Measurements from ENCODE around the gene C1orf210.

C1orf210 gene

DNA sequence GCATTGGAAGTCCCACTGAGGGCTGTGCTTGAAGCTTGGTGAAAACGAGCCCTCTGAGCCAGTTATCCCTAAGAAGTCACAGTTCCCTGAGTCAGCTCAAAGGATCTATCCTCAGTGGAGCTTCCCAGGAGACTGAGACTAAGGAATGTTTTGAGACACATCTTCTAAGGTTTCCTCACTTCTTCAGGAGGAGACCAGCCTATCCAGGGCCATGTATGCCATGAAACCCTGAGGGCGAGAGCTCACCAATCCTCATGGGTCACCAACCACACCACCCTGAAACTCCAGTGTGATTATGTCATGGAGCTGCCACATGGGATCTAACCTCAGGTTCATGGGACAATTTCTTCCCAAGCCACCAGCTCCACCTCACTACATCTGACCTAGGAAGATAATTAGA is 7.8 kb upstream of the C1orf210 start:
- no peak for DNase-seq

DNA sequence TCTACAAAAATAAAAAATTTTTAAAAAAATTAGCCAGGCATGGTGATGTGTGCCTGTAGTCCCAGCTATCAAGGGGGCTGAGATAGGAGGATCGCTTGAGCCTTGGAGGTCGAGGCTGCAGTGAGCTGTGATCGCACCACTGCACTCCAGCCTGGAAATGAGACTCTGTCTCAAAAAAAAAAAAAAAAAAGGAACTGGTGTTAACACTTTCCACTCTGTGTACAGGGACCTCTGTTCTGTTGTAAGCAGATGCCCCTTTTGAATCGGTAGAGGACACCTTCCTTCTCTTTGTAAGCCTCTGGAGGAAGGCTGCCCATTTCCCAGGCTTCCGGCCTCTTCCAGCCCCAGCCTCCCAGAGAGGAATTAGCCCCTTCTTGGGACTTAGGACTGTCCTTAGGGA is 7.3 kb upstream of the C1orf210 start:
- no peak for DNase-seq

DNA sequence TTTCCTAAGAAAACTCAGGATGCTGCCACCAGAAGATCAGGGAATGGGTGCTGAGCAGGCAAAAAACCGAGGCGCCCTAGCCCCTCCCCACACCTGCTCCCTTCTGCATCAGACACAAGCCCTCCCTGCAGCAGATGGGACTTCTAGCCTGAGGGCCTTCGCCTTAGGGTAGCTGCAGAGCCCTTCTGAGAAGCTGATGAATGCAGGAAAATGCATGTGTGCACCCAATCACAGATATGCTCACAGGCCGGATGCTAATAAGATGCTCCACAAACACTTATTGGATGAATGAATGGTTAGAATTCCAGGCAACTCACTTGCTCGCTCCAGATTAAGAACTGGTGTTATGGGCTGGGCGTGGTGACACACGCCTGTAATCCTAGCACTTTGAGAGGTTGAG is 6.8 kb upstream of the C1orf210 start:
- no peak for DNase-seq

DNA sequence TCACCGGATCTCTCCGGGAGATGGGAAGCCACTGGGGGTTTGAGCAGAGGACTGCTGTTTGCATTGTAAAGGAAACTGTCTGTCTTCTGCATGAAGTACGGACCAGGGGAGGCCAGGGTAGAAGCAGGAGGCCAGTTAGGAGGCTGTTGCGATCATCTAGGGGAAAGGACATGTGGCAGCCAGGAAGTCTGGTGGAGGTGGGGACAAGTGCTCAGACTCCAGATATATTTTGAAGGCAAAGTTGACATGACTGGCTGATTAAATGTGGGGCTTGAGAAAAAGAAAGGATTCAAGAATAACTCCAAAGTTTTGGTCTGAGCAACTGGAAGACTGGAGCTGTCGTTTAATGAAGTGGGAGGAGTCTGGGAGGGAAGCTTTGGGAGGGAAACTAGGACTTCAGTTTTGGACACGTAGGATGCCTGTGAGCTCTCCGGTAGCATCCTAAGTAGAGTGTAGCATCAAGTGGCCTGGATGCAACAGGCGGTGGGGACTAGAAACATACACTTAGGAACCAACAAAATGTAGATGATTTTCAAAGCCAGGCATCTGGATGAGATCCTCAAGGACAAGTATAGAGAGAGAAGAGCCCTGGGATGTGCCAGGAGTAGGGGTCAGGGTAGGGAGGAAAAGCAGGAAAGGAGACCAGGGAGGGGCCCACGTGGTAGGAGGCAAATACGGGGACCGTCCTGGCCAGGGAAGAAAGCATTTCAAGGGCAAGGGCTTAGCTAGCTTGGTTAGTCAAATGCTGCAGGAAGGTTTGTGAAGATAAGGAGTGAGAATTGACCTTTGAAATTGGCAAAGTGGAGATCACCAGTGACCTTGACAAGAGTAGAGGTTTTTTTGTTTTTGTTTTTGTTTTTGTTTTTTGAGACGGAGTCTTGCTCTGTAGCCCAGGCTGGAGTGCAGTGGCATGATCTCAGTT is 3.7 kb upstream of the C1orf210 start:
- no peak for DNase-seq

DNA sequence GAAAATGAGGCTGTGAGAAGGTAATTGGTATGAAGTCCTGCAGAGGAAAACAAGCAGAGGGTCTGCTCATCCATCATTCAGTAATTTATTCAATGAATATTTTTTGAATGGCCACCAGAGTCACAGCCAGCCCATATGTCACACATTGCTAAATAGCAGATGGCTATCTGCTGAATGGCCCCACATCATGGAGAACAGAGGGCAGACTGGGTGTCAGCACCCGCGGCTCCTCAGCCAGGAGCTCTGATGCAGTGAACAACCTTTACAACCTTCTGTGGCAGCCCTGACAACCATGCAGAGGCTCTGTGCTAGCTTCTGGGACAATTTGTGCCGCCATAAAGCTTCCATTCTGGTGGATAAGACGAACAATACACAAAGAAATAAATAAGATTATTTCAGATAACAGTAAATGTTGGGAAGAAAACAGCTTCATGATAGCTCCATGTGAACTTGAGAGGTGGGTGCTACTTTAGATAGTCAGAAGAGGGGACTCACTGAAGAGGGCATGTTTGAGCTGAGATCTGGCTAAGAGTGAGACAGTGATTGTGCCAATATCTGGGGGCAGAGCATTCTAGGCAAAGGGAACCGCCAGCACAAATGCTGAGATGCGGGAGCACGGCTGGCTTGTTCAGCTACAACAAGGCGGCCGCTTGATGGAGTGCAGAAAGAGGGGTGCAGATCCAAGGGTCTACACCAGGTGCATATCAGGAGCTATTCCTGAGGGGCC is 2.8 kb upstream of the C1orf210 start:
- DNase-seq: no peak

DNA sequence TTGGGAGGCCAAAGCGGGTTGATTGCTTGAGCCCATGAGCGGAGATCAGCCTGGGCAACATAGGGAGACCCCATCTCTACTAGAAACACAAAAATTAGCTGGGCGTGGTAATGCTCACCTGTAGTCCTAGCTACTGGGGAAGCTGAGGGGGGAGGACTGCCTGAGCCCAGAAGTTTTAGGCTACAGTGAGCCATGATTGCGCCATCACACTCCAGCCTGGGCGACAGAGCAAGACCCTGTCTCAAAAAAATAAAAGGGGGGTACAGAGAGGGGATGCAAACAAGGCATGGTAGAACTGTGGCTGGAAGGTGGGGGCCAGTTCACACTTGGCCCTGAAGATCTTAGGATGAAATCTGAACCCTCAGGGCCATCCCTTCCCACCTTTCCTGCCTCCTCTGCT is 1.2 kb upstream of the C1orf210 start:
- DNase-seq: no peak

DNA sequence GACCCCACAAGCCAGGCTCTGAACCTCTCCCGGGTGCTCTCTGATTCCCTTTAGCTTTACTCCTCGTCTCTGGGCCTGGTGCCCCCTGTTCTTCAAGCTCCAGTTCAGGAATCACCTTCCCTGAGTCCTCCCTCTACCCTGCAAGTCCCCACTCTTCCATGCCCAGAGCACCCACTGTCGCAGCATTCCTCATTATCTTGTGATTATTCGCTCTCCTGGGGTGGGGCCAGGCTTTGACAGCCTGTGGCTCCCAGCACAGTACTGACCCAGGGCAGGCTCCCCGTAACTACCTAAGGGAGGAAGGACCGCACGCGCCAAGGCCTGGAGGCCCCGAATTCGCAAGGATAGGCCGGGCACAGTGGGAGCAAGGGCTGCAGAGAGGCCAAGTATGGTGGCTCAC is 734 bp upstream of the C1orf210 start:
- no peak for DNase-seq

DNA sequence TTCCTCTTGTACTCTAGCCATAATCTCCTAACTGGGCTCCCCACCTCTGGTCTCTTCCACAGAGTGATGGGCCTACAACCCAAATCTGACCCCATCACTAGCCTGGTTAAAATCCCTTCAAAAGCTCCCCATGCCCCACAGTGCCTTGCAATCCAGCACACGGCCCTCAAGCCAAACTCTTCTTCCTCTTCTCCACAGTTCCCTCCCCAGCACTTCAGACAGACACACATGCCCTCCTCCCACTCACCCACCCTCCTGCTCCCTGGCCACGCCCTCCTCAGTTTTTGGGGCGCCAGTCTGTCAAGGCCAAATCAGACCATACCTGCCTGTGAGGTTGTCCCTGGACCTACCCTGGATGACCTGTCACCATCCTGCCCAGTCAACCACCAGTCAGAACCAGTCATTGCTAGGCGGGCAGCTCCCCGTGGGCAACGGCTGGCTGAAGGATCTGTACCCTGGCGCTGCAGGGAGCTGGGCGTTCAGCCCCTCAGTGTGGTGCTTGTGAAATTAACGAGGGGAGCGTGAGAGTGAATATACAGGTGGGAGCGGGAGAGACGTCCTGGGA is 753 bp downstream of the C1orf210 start:
- no peak for DNase-seq

DNA sequence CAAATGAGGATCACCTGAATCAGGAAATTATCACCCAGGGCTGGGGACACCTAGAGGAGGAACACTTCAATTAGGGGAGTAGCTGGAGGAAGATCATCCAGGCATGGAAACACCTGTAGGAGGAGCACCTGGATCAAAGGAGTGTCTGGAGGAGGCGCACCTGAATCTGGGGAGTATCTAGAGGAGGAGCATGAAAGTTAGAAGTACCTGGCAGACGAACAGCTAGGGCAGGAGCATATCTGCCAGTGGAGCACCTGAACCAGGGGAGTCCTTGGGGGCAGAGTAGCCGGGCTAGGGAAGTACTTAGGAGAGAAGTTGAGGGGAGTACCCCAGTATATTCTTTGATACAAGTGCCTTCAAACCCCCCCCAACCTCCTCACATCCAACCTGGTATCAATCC is 1.3 kb downstream of the C1orf210 start:
- DNase-seq: no peak

DNA sequence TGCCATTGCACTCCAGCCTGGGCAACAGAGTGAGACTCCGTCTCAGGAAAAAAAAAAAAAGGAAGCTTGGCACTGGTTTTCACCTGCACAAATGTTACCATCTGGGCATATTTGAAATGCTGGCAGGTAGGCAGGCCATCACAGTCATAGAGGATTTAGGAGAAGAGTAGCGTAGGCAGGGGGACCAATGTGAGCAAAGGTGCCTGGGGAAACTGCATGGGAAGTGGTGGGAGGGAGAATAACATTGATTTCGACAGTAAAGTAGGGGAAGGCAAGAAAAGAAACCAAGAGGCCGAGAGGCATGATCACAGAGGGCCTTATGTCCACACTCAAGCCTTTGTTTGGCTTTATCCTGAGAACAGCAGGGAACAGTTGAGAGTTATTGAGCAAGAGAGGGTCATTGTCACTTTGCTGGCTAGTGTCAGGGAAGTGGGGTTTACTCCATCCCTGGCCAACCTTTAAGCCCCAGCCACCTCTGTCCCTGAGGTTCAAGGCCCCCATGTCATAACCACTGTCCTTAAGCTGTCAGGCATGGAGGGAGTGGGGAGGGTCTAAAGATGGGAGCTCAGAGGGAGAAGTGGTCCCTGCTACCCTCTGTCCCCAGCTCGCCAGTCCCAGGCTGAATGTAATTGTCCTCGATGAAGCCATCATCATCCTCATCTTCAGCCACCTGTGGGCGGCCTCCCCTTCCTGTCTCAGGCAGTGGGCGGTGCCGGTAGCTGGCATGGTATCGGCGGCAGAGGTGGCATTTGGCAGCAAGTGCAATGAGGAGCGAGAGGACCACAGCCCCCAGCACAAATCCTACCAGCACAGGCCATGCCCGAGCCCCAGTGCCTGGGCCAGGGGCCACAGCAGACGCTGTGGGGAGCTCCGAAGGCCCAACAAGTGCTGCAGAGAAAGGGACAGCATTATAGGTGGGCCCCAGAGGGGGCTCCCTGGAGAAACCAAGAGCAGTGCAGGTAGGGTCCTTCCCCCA is 2.9 kb downstream of the C1orf210 start:
- no peak for DNase-seq

DNA sequence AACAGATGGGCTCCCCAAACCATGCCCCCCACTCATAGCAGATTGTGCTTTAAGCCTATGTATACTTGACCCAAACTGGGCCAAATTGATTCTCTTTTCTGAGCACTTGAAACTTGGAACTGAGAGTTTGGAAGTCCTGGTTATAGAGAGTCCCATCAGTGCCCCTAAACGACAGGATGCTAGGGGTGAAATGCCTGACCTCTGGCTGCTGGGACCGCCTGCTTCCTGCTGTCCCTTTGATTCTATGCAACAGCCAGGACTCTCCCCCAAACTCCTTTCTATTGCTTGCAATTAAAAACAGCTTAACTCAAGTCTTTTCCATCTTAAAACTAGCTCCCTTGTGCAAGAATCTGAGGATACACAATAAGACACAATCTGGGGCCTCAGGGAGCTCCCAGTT is 4.7 kb downstream of the C1orf210 start:
- no peak for DNase-seq

DNA sequence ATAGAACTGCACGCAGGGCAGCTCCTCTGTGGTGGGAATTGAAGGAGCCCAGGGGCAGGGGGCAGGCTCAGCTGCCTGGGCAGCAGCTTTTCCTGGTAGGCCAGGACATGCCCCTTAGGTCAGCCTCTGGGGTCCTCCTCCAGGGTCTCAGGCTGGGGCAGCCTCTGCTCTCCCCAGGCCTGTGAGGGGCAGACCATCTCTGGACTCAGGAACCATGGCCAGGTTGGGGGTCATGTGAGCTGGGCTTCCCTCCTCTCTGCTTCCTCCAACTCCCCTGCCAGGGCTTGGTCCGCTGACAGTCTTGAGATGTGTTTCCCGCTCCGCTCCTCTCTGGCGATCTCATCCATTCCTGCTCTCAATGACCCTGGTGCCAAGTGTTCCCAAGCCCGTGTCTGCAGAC is 5.7 kb downstream of the C1orf210 start:
- DNase-seq: no peak

DNA sequence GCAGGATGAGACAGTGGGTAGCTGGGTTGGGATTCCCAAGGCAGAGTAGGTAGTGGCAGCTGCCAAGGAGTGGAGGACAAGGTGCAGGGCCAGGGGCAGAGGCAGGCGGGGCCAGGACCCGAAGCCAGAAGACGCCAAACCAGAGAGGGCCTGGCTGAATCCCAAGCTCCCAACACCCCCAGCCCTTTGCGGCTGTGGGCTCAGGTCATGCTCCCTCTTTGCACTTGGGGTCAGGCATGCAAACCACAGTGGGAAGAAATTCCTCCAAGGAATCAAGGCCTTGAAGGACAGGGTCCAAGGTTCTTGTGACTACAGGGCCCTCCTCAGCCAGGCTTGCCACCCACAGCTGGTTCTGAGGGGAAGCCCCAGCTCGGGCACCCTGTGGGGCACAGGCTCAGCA is 6.2 kb downstream of the C1orf210 start:
- DNase-seq: no peak

DNA sequence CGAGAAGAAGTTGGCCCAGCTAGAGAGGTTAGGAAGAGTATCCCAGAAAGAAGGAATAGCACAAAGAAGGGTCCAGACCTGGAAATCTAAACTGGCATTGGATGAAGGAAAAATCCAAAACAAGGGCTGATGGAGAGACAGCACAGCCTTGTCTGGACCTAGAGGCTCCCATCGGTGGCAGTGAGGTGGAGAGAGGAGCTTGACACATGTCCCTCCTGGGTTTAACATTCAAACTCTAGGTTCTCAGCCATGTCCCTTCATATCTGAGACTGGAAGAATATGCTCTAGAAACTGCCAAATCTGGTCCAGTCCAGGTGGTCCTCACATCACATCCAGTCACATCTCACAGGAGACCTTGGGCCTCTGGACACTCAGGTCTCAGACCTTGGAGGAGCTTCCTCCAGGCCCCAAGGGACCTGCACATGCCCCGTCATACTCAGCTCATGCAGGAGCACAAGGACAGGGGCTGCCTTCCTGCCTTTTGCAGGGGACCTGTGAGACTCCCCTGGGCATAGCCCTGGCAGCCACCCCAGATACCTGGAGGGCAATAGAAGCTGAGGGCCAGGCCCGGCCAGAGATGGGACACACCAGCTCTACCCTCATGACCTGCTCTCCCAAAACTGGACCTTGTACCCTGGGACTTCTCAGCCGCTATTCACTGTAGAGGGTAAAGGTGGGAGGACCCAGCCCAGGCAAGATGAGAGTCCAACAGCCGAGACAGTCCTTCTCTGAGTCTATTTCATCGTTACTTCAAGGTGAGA is 8.1 kb downstream of the C1orf210 start:
- DNase-seq: no peak

DNA sequence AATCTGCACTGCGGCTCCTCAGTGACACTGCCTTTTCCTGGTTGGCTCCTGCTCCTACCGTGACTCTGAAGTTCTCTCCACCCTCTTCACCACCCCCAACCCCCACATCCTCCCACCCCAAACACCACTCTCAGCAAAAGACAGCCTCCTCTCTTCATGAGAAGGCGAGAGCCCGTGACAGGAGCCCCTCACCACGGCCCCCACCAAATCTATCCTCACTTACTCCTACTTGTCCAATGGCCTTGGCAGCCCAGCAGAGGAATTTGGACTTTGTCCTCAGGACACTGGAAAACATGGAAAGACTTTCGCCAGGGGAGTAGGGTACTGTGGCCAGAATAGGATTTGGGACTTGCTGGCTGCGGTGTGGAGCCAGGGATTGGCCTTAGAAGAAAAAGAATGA is 8.7 kb downstream of the C1orf210 start:
- DNase-seq: no peak

DNA sequence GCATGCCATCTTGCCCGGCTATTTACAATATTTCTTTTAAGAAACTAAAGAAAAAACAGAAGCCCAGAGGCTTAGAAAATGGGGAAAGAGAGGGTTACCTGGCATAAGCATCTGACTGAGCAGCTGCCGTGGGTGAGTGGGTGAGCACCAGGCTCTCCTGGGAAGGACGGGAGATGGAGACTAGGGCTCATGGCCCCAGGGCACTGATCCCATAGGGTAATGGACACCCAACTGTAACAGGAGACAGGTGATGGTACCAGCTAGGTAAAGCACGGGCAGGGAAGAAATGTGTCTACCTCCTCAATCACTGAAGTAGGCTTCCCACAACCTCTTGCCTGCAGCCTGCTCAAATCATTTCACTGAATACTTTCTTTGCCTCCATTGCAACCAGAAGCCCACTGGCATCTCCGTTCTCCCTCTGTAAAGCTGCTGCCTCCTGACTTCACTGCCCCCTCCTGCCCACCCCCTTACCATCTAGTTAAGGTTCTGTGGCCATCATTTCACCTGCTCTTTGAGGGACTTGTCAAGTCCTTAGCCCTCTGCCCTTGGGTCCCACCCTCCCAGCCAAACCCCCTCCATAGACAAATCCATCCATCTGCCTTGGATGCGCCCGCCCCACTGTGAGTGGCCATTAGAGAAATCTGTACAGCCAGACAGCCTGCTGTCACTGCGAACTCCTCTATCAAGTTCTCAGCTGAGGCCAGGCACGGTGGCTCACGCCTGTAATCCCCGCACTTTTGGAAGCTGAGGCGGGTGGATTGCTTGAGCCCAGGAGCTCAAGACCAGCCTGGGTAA is 9.4 kb downstream of the C1orf210 start:
- DNase-seq: no peak

DNA sequence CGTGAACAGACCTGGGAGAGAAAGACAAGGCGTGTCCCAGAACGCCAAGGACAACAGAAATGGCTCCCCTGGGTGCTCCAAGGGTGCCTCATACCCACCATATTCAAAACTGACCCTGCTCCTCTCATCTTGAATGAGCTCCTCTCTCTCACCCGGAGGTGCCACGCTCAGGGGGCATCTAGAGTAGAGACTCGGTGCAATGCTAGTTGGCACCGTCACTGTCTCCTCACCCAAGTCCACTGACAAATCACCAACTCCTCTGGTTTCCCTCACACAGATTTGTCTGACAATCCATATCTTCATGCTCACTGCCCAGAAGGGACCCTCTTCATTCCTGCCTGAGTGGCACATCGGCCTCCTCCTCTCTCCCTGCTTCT is 10.6 kb downstream of the C1orf210 start:
- no peak for DNase-seq

DNA sequence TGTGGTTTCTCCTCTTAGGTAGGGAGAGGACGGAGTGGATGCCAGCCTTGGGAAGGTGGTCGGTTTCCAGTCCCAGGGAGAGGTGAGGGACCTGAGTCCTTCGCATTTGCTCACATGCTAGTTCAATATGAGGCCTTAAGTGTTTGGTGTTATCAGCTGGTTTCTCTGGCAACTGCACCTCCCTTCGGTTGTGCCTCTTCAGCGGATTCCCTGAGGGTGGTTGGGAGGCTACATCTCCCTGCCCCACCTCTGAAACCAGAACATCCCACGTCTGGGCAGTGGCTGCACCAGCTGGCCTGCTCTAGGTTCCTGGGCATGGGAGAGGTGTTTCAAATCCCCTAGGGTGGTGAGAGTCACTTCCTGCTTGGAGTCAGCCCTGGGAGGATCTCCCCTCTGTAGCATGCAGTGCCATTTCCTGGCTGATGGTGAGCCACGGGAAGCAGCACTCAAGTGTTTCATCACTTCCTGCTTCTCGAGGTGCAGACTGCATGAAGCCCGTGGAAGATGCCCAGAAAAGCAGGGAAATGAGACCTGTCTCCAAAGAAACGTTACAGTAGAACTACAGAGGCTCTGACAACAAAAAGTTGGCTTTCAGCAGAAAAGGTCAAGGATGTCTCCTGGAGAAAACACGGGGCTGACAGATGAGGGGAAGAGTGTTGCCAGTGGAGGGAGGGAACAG is 11.1 kb downstream of the C1orf210 start:
- DNase-seq: peak; percentile 22

DNA sequence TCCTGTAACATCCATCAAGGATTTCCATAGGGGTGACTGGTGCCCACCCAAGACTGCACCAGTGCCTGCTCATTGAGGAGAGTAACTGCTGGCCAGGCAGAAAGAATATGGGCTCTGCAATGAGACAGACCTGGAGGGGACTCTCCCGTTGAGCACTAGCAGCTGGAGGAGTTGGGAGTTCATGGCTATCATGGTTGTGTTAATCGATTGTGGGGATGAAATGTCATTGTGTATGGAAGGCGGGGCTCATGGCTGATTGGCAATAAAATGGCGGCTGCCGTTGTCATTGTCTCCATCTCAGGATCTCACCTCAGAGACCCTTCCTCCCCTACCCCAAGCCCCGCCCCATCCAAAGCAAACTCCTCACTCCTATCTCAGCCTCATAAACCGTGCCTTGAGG is 11.7 kb downstream of the C1orf210 start:
- DNase-seq: no peak
